ENCODE measurements around the gene GCK. TPM values are rescaled to one million over a fixed set of nuclear protein-coding genes. Genes with fewer than 3 reads are reported as not detected.

GCK gene
- total and polyA plus RNA-seq, 3 donors from 2014 or later: 0.90 to 1.2 (median 0.94) TPM

DNA sequence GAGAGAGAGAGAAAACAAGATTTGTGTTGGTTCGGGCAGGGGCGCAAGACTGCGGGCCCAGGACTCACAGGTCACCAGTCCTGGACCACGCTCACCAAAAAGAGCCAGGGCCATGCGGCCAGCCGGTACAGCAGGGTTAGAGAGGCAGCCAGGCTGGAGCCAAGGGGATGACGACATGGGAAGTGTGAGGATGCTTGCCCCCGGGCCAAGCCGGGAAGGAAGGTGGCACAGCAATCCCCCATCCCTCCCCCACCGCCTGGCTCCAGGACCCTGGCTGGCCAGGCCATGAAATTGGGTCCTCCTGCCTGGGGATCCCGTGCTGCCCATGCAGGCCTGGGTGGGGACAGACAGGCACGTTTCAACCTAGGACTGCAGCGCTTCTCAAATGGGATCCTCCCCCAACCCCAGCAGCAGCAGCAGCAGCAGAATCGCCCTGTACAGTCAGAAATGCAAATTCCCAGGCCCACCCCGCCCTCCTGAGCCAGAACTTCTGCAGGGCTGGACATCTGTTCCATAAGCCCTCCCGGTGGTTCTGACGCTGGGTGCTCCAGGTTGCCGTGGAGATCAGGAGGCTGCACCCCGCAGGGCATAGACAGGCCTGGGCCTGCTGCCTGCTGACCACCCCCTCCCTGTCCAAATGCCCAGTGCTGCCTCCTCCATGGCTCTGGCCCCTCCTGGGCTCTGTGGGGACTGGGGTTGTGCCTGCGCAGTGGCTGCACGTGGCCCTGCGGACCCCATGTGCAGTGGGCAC lies 46.5 kb upstream of the GCK start:
- Histone ChIP-seq H3K27me3 (no peaks in the 10 kb centered on the region), H3K36me3 (ENCODE audit: low read depth, missing control alignments) (no peaks in the 10 kb centered on the region), H3K4me3 (no peak overlapping the region), H3K27ac (no peak overlapping the region), H3K9me3 (no peaks in the 10 kb centered on the region), H3K4me1 (no peaks in the 10 kb centered on the region)
- intact Hi-C loops (cut with DNase I; ENCODE audit: low total_unique reads): no loop called here
- no peak for TF ChIP-seq POLR2A (IDR thresholded peaks at IDR 0.05)
- TF ChIP-seq, protein P1, sequence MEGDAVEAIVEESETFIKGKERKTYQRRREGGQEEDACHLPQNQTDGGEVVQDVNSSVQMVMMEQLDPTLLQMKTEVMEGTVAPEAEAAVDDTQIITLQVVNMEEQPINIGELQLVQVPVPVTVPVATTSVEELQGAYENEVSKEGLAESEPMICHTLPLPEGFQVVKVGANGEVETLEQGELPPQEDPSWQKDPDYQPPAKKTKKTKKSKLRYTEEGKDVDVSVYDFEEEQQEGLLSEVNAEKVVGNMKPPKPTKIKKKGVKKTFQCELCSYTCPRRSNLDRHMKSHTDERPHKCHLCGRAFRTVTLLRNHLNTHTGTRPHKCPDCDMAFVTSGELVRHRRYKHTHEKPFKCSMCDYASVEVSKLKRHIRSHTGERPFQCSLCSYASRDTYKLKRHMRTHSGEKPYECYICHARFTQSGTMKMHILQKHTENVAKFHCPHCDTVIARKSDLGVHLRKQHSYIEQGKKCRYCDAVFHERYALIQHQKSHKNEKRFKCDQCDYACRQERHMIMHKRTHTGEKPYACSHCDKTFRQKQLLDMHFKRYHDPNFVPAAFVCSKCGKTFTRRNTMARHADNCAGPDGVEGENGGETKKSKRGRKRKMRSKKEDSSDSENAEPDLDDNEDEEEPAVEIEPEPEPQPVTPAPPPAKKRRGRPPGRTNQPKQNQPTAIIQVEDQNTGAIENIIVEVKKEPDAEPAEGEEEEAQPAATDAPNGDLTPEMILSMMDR (IDR thresholded peaks at IDR 0.05): no peak
- DNase-seq: no peak
- WGBS, 2 donors: 82% methylated on average over 21 to 22 of the region's 22 CpGs

DNA sequence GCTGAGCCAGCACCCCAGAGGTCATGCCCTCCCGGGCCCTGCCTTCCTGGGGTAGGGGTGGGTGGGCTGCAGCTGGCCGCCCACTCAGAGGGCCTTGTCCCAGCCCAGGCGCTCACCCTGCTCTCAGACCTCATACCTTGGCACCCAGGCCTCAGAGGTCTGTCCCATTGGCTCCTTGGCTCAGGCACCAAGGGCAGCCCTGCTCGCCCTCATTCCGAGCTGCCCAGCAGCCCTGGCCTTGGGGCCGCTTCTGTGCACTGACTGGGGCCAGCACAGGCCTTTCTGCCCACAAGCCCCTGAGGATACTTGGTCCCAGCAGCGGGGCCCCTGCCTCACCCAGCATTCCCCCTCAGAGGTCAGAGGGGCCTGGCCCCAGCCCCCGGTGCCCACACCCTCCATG lies 45.8 kb upstream of the GCK start:
- no peaks in the 10 kb centered on the region for H3K4me1 ChIP-seq
- no peak overlapping the region for H3K4me3 ChIP-seq
- intact Hi-C loops (cut with DNase I; ENCODE audit: low total_unique reads): no loop called here
- H3K36me3 ChIP-seq (ENCODE audit: low read depth, missing control alignments): no peaks in the 10 kb centered on the region
- no peak overlapping the region for H3K27ac ChIP-seq
- H3K9me3 ChIP-seq: no peaks in the 10 kb centered on the region
- TF ChIP-seq POLR2A (IDR thresholded peaks at IDR 0.05): no peak
- TF ChIP-seq, protein P1 (IDR thresholded peaks at IDR 0.05): no peak
- no peaks in the 10 kb centered on the region for H3K27me3 ChIP-seq
- WGBS, 2 donors: 85 to 97% methylated on average over 3 to 5 of the region's 8 CpGs
- no peak for DNase-seq

DNA sequence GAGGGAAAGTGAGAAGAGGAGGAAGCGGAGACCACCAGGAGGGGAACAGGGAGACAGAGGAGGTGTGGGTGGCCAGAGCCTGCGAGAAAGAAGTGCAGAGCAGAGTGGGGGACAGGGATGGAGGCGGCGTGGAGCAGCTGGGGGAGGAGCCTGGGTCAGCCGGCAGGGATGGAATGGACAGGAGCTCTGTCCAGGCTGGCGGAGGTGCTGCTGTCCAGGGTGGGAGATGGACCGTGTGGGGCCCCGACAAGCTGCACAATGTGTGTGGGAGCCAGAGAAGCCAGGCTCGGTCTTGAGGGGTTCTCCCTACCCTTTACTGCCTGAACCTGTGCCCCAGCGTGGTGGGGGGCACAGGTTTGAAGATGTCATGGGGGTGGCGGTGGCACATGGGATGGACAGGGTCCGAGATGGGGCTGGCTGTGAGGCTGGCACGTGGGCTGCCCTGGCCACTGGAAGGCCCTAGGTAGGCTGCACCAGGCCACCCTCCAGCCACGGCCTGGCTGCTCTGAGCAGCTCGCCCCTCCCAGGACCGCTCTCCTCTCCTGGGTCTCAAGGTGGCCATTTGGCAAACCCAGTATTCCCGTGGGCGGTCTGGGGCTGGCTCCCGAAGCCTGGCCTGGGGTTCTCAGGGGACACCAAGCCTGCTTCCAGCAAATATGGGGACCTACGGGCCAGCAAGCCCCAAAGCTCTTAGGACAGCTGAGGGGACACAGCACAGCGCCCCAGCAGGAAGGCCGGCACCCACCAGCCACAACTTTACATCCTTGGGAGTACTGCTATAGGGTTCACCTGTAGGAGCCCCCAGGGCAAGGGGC lies 43.9 kb upstream of the GCK start:
- TF ChIP-seq POLR2A (IDR thresholded peaks at IDR 0.05): no peak
- TF ChIP-seq, protein P1 (IDR thresholded peaks at IDR 0.05): no peak
- H3K36me3 ChIP-seq (ENCODE audit: low read depth, missing control alignments): no peaks in the 10 kb centered on the region
- 75 to 82% methylated on average over 19 to 22 of the region's 22 CpGs for WGBS, 2 donors
- no peak for DNase-seq
- no peak overlapping the region for H3K27ac ChIP-seq
- H3K27me3 ChIP-seq: no peaks in the 10 kb centered on the region
- no peaks in the 10 kb centered on the region for H3K4me1 ChIP-seq
- intact Hi-C loops (cut with DNase I; ENCODE audit: low total_unique reads): no loop called here
- H3K9me3 ChIP-seq: no peaks in the 10 kb centered on the region
- H3K4me3 ChIP-seq: no peak overlapping the region

DNA sequence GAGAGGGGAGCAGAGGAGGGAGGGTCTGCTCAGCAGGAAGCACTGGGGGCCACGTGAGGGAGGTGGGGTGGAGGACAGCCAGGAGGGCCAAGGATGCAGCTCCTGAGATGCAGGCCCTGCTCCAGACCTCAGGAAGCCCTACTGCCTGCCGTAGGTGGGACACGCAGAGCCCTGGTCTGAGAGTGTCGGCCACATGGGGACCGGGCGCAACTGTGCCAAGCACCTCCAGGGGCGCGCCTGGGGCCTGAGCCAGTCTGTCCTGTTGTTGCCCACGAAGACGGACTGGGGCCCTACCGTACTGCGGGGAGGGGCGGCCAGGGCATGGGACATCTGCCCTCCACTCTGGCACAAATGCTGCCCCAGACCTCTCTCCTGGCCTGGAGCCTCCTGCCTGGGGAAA lies 43.2 kb upstream of the GCK start:
- Histone ChIP-seq H3K36me3 (ENCODE audit: low read depth, missing control alignments) (no peaks in the 10 kb centered on the region), H3K27ac (no peak overlapping the region), H3K27me3 (no peaks in the 10 kb centered on the region), H3K4me1 (no peaks in the 10 kb centered on the region), H3K9me3 (no peaks in the 10 kb centered on the region), H3K4me3 (no peak overlapping the region)
- no peak for TF ChIP-seq POLR2A (IDR thresholded peaks at IDR 0.05)
- TF ChIP-seq, protein P1 (IDR thresholded peaks at IDR 0.05): no peak
- 85 to 92% methylated on average over 13 of the region's 13 CpGs for WGBS, 2 donors
- no peak for DNase-seq
- intact Hi-C loops (cut with DNase I; ENCODE audit: low total_unique reads): no loop called here
